ENCODE data around the gene TNIK.

- TF ChIP-seq, protein P1, sequence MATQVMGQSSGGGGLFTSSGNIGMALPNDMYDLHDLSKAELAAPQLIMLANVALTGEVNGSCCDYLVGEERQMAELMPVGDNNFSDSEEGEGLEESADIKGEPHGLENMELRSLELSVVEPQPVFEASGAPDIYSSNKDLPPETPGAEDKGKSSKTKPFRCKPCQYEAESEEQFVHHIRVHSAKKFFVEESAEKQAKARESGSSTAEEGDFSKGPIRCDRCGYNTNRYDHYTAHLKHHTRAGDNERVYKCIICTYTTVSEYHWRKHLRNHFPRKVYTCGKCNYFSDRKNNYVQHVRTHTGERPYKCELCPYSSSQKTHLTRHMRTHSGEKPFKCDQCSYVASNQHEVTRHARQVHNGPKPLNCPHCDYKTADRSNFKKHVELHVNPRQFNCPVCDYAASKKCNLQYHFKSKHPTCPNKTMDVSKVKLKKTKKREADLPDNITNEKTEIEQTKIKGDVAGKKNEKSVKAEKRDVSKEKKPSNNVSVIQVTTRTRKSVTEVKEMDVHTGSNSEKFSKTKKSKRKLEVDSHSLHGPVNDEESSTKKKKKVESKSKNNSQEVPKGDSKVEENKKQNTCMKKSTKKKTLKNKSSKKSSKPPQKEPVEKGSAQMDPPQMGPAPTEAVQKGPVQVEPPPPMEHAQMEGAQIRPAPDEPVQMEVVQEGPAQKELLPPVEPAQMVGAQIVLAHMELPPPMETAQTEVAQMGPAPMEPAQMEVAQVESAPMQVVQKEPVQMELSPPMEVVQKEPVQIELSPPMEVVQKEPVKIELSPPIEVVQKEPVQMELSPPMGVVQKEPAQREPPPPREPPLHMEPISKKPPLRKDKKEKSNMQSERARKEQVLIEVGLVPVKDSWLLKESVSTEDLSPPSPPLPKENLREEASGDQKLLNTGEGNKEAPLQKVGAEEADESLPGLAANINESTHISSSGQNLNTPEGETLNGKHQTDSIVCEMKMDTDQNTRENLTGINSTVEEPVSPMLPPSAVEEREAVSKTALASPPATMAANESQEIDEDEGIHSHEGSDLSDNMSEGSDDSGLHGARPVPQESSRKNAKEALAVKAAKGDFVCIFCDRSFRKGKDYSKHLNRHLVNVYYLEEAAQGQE (IDR thresholded peaks at IDR 0.05; ENCODE audit: insufficient read depth in 1 of 2, low read depth in 2 of 2, low read length in 2 of 2) = no peak
- TF ChIP-seq POLR2AphosphoS5 (IDR thresholded peaks at IDR 0.05; ENCODE audit: low read depth, low read length) = no peak
- no peak for TF ChIP-seq TAF1 (IDR thresholded peaks at IDR 0.05; ENCODE audit: borderline replicate concordance, insufficient read depth, low read length)
- no peak for TF ChIP-seq SIN3A (IDR thresholded peaks at IDR 0.05; ENCODE audit: borderline replicate concordance, insufficient read depth, low read length)
Observed at GRCh38 chr3:171181907-171182690, 278.1 kb downstream of the TNIK start.

All from PFSK-1 (cell line).